H1 (cell line): ENCODE results near the gene FAM181A. TPM values are rescaled to one million over a fixed set of nuclear protein-coding genes. Genes with fewer than 3 reads are reported as not detected.

Source experiments
- CTCF ChIA-PET: fragments of 300-600 bp; sonication (Branson Sonifier 250); formaldehyde crosslinking; loops from one replicate; lab custom pipeline; 2021; ENCODE audit not compliant: partially characterized antibody; lab: Charles Lee
- POLR2A ChIA-PET: fragments of 300-600 bp; sonication (Branson Sonifier 250); formaldehyde crosslinking; loops from one replicate; lab custom pipeline; 2021; ENCODE audit warnings: inconsistent platforms; ENCODE audit not compliant: partially characterized antibody; lab: Charles Lee
- DNase-seq, 2 experiments: peaks; one replicate each; pipeline versions ENCODE4 v3.0.0 to v3.0.0-alpha.2; 2010 to 2022; ENCODE audit warnings: low spot score in 2 of 2, low read depth in 1 of 2, mixed read lengths in 1 of 2
- FAIRE-seq: peaks from 2 replicates; lab custom pipeline; 2011; peaks lifted over from hg19 to GRCh38; lab: Jason Lieb, UNC
- H2AFZ ChIP-seq: 2 replicates; pipeline ENCODE4 v1.8.1; 2012; ENCODE audit warnings: low read length, inconsistent platforms
- H2AK5ac ChIP-seq: 2 replicates; pipeline ENCODE4 v1.6.1; 2013; ENCODE audit warnings: low read depth, low read length
- H2BK120ac ChIP-seq: replicated peaks from 2 replicates; pipeline ENCODE3; 2013; ENCODE audit warnings: low read depth, low read length, inconsistent platforms
- H2BK12ac ChIP-seq: 2 replicates; pipeline ENCODE4 v1.6.1; 2013; ENCODE audit warnings: low read depth, low read length
- H2BK15ac ChIP-seq: 2 replicates; pipeline ENCODE4 v1.6.1; 2013; ENCODE audit warnings: low read length
- H2BK20ac ChIP-seq: 2 replicates; pipeline ENCODE4 v1.6.1; 2013; ENCODE audit warnings: low read length
- H2BK5ac ChIP-seq: 2 replicates; pipeline ENCODE4 v1.6.1; 2013; ENCODE audit warnings: low read depth, low read length
- H3K14ac ChIP-seq: 2 replicates; pipeline ENCODE4 v1.6.1; 2013; ENCODE audit warnings: inconsistent platforms; ENCODE audit not compliant: insufficient read length
- H3K18ac ChIP-seq: 2 replicates; pipeline ENCODE4 v1.6.1; 2013; ENCODE audit warnings: low read length; ENCODE audit errors: extremely low read depth
- H3K23ac ChIP-seq: 2 replicates; pipeline ENCODE4 v1.6.1; 2013; ENCODE audit warnings: inconsistent platforms; ENCODE audit not compliant: insufficient read length
- H3K23me2 ChIP-seq: 2 replicates; pipeline ENCODE4 v1.6.1; 2013; ENCODE audit warnings: low read depth, low read length
- H3K27ac ChIP-seq: 2 replicates; pipeline ENCODE4 v1.6.1; 2011; ENCODE audit warnings: low read depth, low read length, inconsistent platforms
- H3K27me3 ChIP-seq, 4 experiments: replicated peaks in 1 of 4; 1 replicate in 1 of 4; 2 replicates in 3 of 4; pipeline versions ENCODE4 v1.6.1 to v1.8.1; 2011 to 2013; ENCODE audit warnings: low read length in 3 of 4, mild to moderate bottlenecking in 3 of 4, inconsistent platforms in 2 of 4, mixed read lengths in 2 of 4, moderate library complexity in 1 of 4; ENCODE audit not compliant: control insufficient read depth in 3 of 4, insufficient read depth in 3 of 4; ENCODE audit errors: extremely low read depth in 1 of 4
- H3K36me3 ChIP-seq, 4 experiments: 2 replicates each; pipeline versions ENCODE4 v1.6.1 to v1.8.1; 2011 to 2013; ENCODE audit warnings: mild to moderate bottlenecking in 4 of 4, low read length in 3 of 4, moderate library complexity in 2 of 4, control low read depth in 1 of 4, inconsistent platforms in 1 of 4; ENCODE audit not compliant: insufficient read depth in 4 of 4, control insufficient read depth in 2 of 4
- H3K4ac ChIP-seq: replicated peaks from 2 replicates; pipeline ENCODE3; 2013; ENCODE audit warnings: low read length, low read depth, mixed read lengths, inconsistent platforms; ENCODE audit not compliant: insufficient read length
- H3K4me1 ChIP-seq, 4 experiments: replicated peaks in 1 of 4; 1 replicate in 1 of 4; 2 replicates in 3 of 4; pipeline versions ENCODE4 v1.6.1 to v1.8.1; 2011 to 2013; ENCODE audit warnings: low read length in 3 of 4, inconsistent platforms in 2 of 4, mixed read lengths in 1 of 4; ENCODE audit not compliant: insufficient read depth in 4 of 4, control insufficient read depth in 3 of 4
- H3K4me2 ChIP-seq, 2 experiments: 2 replicates each; pipeline versions ENCODE4 v1.6.1 to v1.8.1; 2011 to 2013; ENCODE audit warnings: low read depth in 2 of 2, low read length in 2 of 2, control low read depth in 1 of 2, inconsistent platforms in 1 of 2, mild to moderate bottlenecking in 1 of 2; ENCODE audit not compliant: insufficient read depth in 1 of 2
- H3K4me3 ChIP-seq, 4 experiments: fragments of 200-600, 300-600 bp in 1 of 4; sonication (generic), shearing (Covaris generic), sonication (Bioruptor Twin) in 1 of 4; 2 replicates each; pipeline versions ENCODE4 v1.5.1 to v1.8.1; 2011 to 2016; ENCODE audit warnings: low read length in 4 of 4, low read depth in 3 of 4, control low read depth in 2 of 4, inconsistent platforms in 2 of 4, mild to moderate bottlenecking in 2 of 4, mixed read lengths in 1 of 4, moderate library complexity in 1 of 4; ENCODE audit not compliant: insufficient read depth in 2 of 4; ENCODE audit errors: extremely low read depth in 1 of 4
- H3K56ac ChIP-seq: replicated peaks from 2 replicates; pipeline ENCODE3; 2013; ENCODE audit warnings: low read depth, mild to moderate bottlenecking, mixed read lengths, low read length, inconsistent platforms; ENCODE audit not compliant: insufficient read length
- H3K79me1 ChIP-seq: 2 replicates; pipeline ENCODE4 v1.6.1; 2013; ENCODE audit warnings: low read depth, low read length, control low read depth
- H3K79me2 ChIP-seq, 2 experiments: 2 replicates each; pipeline versions ENCODE4 v1.6.1 to v1.8.1; 2012 to 2013; ENCODE audit warnings: low read length in 2 of 2, mild to moderate bottlenecking in 2 of 2, inconsistent platforms in 1 of 2; ENCODE audit not compliant: insufficient read depth in 2 of 2, control insufficient read depth in 1 of 2
- H3K9ac ChIP-seq, 4 experiments: replicated peaks in 1 of 4; 1 replicate in 1 of 4; 2 replicates in 3 of 4; pipeline versions ENCODE4 v1.6.1 to v1.8.1; 2011 to 2013; ENCODE audit warnings: low read depth in 3 of 4, low read length in 3 of 4, control low read depth in 2 of 4, mild to moderate bottlenecking in 2 of 4, moderate library complexity in 2 of 4, inconsistent platforms in 1 of 4; ENCODE audit errors: extremely low read depth in 1 of 4
- H3K9me3 ChIP-seq, 2 experiments: 2 replicates each; pipeline versions ENCODE4 v1.6.1 to v1.8.1; 2012 to 2013; ENCODE audit warnings: mild to moderate bottlenecking in 2 of 2, moderate library complexity in 2 of 2, control low read depth in 1 of 2, inconsistent platforms in 1 of 2, low read depth in 1 of 2, low read length in 1 of 2, mixed read lengths in 1 of 2; ENCODE audit not compliant: insufficient read depth in 2 of 2
- H4K20me1 ChIP-seq, 2 experiments: replicated peaks in 1 of 2; 2 replicates each; pipeline versions ENCODE3 to v1.8.1; 2011 to 2013; ENCODE audit warnings: inconsistent platforms in 2 of 2, low read length in 2 of 2, mild to moderate bottlenecking in 1 of 2; ENCODE audit not compliant: insufficient read depth in 2 of 2, control insufficient read depth in 1 of 2
- H4K5ac ChIP-seq: 2 replicates; pipeline ENCODE4 v1.6.1; 2013; ENCODE audit warnings: low read length, low read depth, mixed read lengths, inconsistent platforms; ENCODE audit not compliant: insufficient read length
- H4K8ac ChIP-seq: 2 replicates; pipeline ENCODE4 v1.8.0; 2013; ENCODE audit warnings: mild to moderate bottlenecking, moderate library complexity, low read length, inconsistent platforms; ENCODE audit not compliant: insufficient read depth; ENCODE audit errors: extremely low read depth
- H4K91ac ChIP-seq: replicated peaks from 2 replicates; pipeline ENCODE3; 2013; ENCODE audit warnings: low read length, mixed read lengths, inconsistent platforms; ENCODE audit not compliant: insufficient read length
- HDAC6 ChIP-seq: IDR thresholded peaks from one replicate; pipeline ENCODE4 v1.7.1; 2012; ENCODE audit warnings: low read depth, mild to moderate bottlenecking, inconsistent platforms, low read length, moderate library complexity
- RXRA ChIP-seq: IDR thresholded peaks from 2 replicates; pipeline ENCODE4 v1.6.1; 2011; ENCODE audit warnings: low read depth, mild to moderate bottlenecking, low read length, moderate library complexity; ENCODE audit not compliant: insufficient read depth
- TAF1 ChIP-seq: IDR thresholded peaks from 2 replicates; pipeline ENCODE4 v1.6.1; 2011; ENCODE audit warnings: mild to moderate bottlenecking, low read depth, low read length
- TEAD4 ChIP-seq: IDR thresholded peaks from 2 replicates; pipeline ENCODE4 v1.6.1; 2012; ENCODE audit warnings: low read depth, low read length, inconsistent platforms, mixed read lengths
- WGBS, 2 experiments: shearing (Covaris generic) in 1 of 2; methylation state at CpG; one replicate each; pipeline versions ENCODE4 v1.1.6 to v1.1.7; 2013 to 2015; ENCODE audit warnings: low lambda C conversion rate in 2 of 2, mixed read lengths in 2 of 2, inconsistent platforms in 1 of 2, low coverage in 1 of 2, missing lambda C conversion rate in 1 of 2; ENCODE audit not compliant: insufficient replicate concordance in 2 of 2, insufficient coverage in 1 of 2, insufficient read length in 1 of 2; ENCODE audit errors: extremely low coverage in 1 of 2, missing lambda C conversion rate in 1 of 2; 5-methylcytosine and 5-hydroxymethylcytosine counted together
- polyA plus RNA-seq, 7 experiments: library from polyadenylated mRNA; depleted of rRNA in 3 of 7; stranded (reverse) in 5 of 7; unstranded in 2 of 7; fragments of >200 nt in 5 of 7; fragments of 200-250 nt in 2 of 7; gene quantifications; 1 replicate in 5 of 7; 2 replicates in 1 of 7; 4 replicates in 1 of 7; pipeline versions ENCODE4 v1.2.1 to v1.2.3, GENCODE V29; 2011 to 2013; ENCODE audit warnings: missing spikeins in 2 of 7, mixed read lengths in 2 of 7
- total RNA-seq: library from RNA; stranded (reverse); fragmentation: NEBNext Ultra II Directional; extraction: Animal tissue kit (Norgen Biotek cat#: 25700); gene quantifications from 2 replicates; pipeline ENCODE4 v1.2.1, GENCODE V29; 2021
- TF ChIP-seq, protein P1 (sequence below): IDR thresholded peaks from 2 replicates; pipeline ENCODE4 v1.6.1; 2012; ENCODE audit warnings: inconsistent platforms

Gene FAM181A
- total and polyA plus RNA-seq, 2 of the 8 experiments (the other 6 are each of a cell fraction or from before 2014, with no cell fraction given) = not detected

DNA sequence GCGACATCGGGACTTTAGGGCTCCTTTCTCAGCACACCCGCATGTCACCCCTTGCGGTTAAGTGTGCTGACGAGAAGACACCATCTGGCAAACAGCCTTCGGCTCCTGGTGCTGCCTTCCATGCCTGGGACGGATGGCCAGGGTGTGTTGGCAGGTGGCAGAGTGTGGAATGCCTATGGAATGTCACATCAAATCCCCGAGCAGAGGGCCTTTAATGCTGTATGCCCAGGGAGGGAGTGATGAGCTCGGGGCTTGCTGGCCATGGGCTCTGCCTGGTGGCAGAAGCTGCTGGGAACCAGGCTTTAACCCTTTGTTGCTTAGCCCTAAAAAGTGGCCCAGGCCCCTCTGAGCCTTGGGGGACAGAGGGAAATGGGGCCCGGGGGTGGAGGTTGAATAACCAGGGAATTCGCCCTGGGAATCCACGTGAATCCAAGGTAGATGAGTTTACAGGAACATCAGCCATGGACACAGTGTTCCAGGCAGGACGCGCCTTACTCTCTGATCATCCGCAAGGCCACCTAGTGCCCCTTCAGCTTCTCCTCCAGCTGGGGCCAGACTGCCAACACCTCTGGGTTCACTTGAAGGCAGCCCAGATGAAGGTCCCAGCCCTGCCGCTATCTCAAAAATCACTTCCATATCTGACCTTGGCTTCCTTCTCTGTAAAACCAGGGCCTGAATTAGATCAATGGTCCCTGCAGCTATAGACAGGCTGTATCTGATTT is 17.4 kb downstream of the FAM181A start:
- no peak for FAIRE-seq
- CTCF ChIA-PET = interaction anchor here (1.6 to 20.5 kb wide), 5 partner anchors 9 to 55 kb away, joined by 5 to 484 read pairs (median 32); partner anchors contain the start of gene CCDC197
- WGBS, 2 experiments = 86% methylated on average over 16 of the region's 16 CpGs; no CpG with 5 or more reads in 1 of the 2 experiments

More for the DNA sequence above, 17.4 kb downstream of the FAM181A start:
- H2AFZ ChIP-seq = no peak overlapping the region
- no peaks in the 10 kb centered on the region for H3K79me1 ChIP-seq
- H3K23ac ChIP-seq = no peak overlapping the region
- no peak overlapping the region for H4K8ac ChIP-seq
- H4K5ac ChIP-seq = no peak overlapping the region
- no peak overlapping the region for H2BK5ac ChIP-seq
- H3K79me2 ChIP-seq = no peaks in the 10 kb centered on the region
- no peak for TF ChIP-seq HDAC6
- TF ChIP-seq TEAD4 = peak; percentile 45; the same call in 1 of the 2 replicates
- TF ChIP-seq TAF1 = no peak
- TF ChIP-seq, protein P1, sequence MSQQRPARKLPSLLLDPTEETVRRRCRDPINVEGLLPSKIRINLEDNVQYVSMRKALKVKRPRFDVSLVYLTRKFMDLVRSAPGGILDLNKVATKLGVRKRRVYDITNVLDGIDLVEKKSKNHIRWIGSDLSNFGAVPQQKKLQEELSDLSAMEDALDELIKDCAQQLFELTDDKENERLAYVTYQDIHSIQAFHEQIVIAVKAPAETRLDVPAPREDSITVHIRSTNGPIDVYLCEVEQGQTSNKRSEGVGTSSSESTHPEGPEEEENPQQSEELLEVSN = no peak
- TF ChIP-seq RXRA = no peak
- no peak overlapping the region for H2BK12ac ChIP-seq
- no peak overlapping the region for H3K9ac ChIP-seq
- H3K9me3 ChIP-seq = no peaks in the 10 kb centered on the region
- H2BK120ac ChIP-seq = no peak overlapping the region
- no peaks in the 10 kb centered on the region for H4K20me1 ChIP-seq
- H3K27me3 ChIP-seq = peaks cover 0 to 7% (median 3%) of the 10 kb centered on the region in 4 experiments; a peak in 2 of 7 replicates
- H3K14ac ChIP-seq = no peak overlapping the region
- H3K27ac ChIP-seq = no peak overlapping the region
- no peak overlapping the region for H3K4me3 ChIP-seq
- no peak overlapping the region for H4K91ac ChIP-seq
- peaks cover under 1% of the 10 kb centered on the region; the same call in 1 of the 2 replicates for H3K23me2 ChIP-seq
- H3K4ac ChIP-seq = no peak overlapping the region
- no peak overlapping the region for H2BK15ac ChIP-seq
- POLR2A ChIA-PET = interaction anchor here (1.9 kb wide), 1 partner anchor 31 kb away, joined by 4 read pairs; no protein-coding TSS in a partner anchor
- peaks cover 0 to 9% (median 4%) of the 10 kb centered on the region in 4 experiments; a peak in 3 of 7 replicates for H3K4me1 ChIP-seq
- no peaks in the 10 kb centered on the region; a peak in 1 of 8 replicates for H3K36me3 ChIP-seq
- H3K4me2 ChIP-seq = no peak overlapping the region
- H3K18ac ChIP-seq = no peak overlapping the region
- DNase-seq = no peak
- no peak overlapping the region for H3K56ac ChIP-seq
- H2BK20ac ChIP-seq = no peak overlapping the region
- H2AK5ac ChIP-seq = no peak overlapping the region
